Lower leg skin (tissue), 4 donors: Measurements from ENCODE around the gene GIPC3. TPM values are rescaled to one million over a fixed set of nuclear protein-coding genes. Genes with fewer than 3 reads are reported as not detected.

Experiments
- DNase-seq, 2 donors: peaks; one replicate each; pipeline ENCODE4 v3.0.0-alpha.2; 2019; ENCODE audit warnings: low spot score in 2 of 2
- H3K4me3 ChIP-seq: fragments of 200-600 bp; sonication (generic); 2 replicates; pipeline ENCODE4 v1.5.1; 2017; ENCODE audit warnings: mild to moderate bottlenecking, low read depth; ENCODE audit not compliant: poor library complexity, severe bottlenecking
- CTCF ChIP-seq, 3 donors: fragments of 450-650 bp; IDR thresholded peaks; one replicate each; pipeline ENCODE4 v1.5.1; 2016; ENCODE audit warnings: antibody characterized with exemption in 3 of 3, mild to moderate bottlenecking in 3 of 3, moderate library complexity in 2 of 3
- POLR2A ChIP-seq, 2 donors: fragments of 450-650 bp; IDR thresholded peaks; one replicate each; pipeline ENCODE4 v1.6.1; 2016 to 2017; ENCODE audit warnings: antibody characterized with exemption in 2 of 2, mild to moderate bottlenecking in 1 of 2, moderate library complexity in 1 of 2
- WGBS, 2 donors: methylation state at CpG; one replicate each; pipeline ENCODE4 v1.1.5; 2018; 5-methylcytosine and 5-hydroxymethylcytosine counted together
- intact Hi-C: fragments of 100-400 bp; cut with DNase I; formaldehyde crosslinking; loops from one replicate; pipeline ENCODE4 v1.15.0; 2023; ENCODE audit warnings: low total_unique reads
- total RNA-seq, 4 donors: library from RNA; depleted of rRNA; stranded (reverse); fragments of >200 nt; gene quantifications; one replicate each; pipeline ENCODE4 v1.1.0, GENCODE V29; 2016

The GIPC3 gene
- total RNA-seq, 4 donors from 2014 or later: 0.19 to 0.52 (median 0.25) TPM; not detected in 1

GRCh38 chr19:3586127-3586626 is 899 bp downstream of the GIPC3 start:
- WGBS, 2 donors: 13 to 28% methylated on average over 13 to 15 of the region's 16 CpGs
- intact Hi-C loops: no loop called here

GRCh38 chr19:3586707-3587346 is 1.5 kb downstream of the GIPC3 start:
- intact Hi-C loops: no loop called here
- H3K4me3 ChIP-seq: no peak overlapping the region
- TF ChIP-seq CTCF (IDR thresholded peaks at IDR 0.05): no peak
- TF ChIP-seq POLR2A (IDR thresholded peaks at IDR 0.05): no peak
- DNase-seq: no peak
- WGBS, 2 donors: 56 to 57% methylated on average over 25 to 28 of the region's 31 CpGs

More at GRCh38 chr19:3586127-3586626, 899 bp downstream of the GIPC3 start:
- DNase-seq: no peak
- TF ChIP-seq CTCF (IDR thresholded peaks at IDR 0.05) (no peak), POLR2A (IDR thresholded peaks at IDR 0.05) (no peak)
- H3K4me3 ChIP-seq: no peak overlapping the region

- WGBS, 2 donors: 80 to 83% methylated on average over 11 of the region's 11 CpGs
- DNase-seq: no peak
- no peak overlapping the region for H3K4me3 ChIP-seq
- intact Hi-C loops: no loop called here
- TF ChIP-seq POLR2A (IDR thresholded peaks at IDR 0.05): no peak
- no peak for TF ChIP-seq CTCF (IDR thresholded peaks at IDR 0.05)
Observed at GRCh38 chr19:3589439-3589838, 4.2 kb downstream of the GIPC3 start.

- WGBS, 2 donors: 95 to 96% methylated on average over 22 of the region's 22 CpGs
- TF ChIP-seq POLR2A (IDR thresholded peaks at IDR 0.05) (no peak), CTCF (IDR thresholded peaks at IDR 0.05) (no peak)
- intact Hi-C loops: no loop called here
- no peak for DNase-seq
- H3K4me3 ChIP-seq: no peak overlapping the region
Observed at GRCh38 chr19:3589949-3590348, 4.7 kb downstream of the GIPC3 start.

GRCh38 chr19:3590991-3591659 is 5.8 kb downstream of the GIPC3 start:
- TF ChIP-seq CTCF (IDR thresholded peaks at IDR 0.05): no peak
- no peak for TF ChIP-seq POLR2A (IDR thresholded peaks at IDR 0.05)
- H3K4me3 ChIP-seq: no peak overlapping the region
- intact Hi-C loops: no loop called here
- no peak for DNase-seq
- 93 to 94% methylated on average over 8 of the region's 8 CpGs for WGBS, 2 donors
